Mesodermal cell (in vitro differentiated cells): Measurements from ENCODE around the gene DOCK9.

Source experiments
- H3K27ac ChIP-seq: 2 replicates; pipeline ENCODE4 v1.7.0; 2013; ENCODE audit warnings: mild to moderate bottlenecking, low read depth, low read length, moderate library complexity; ENCODE audit not compliant: severe bottlenecking
- H3K36me3 ChIP-seq: 2 replicates; pipeline ENCODE4 v1.7.1; 2013; ENCODE audit warnings: mild to moderate bottlenecking, low read length, moderate library complexity; ENCODE audit not compliant: control insufficient read depth, insufficient read depth
- H3K4me1 ChIP-seq: one replicate; pipeline ENCODE4 v1.7.1; 2013; ENCODE audit warnings: mild to moderate bottlenecking, low read length; ENCODE audit not compliant: insufficient read depth, control insufficient read depth, poor library complexity, severe bottlenecking
- H3K4me3 ChIP-seq: 2 replicates; pipeline ENCODE4 v1.7.0; 2013; ENCODE audit warnings: low read length, control low read depth, mild to moderate bottlenecking; ENCODE audit not compliant: insufficient read depth, poor library complexity, severe bottlenecking; ENCODE audit errors: extremely low read depth
- H3K9me3 ChIP-seq: 2 replicates; pipeline ENCODE4 v1.7.1; 2013; ENCODE audit warnings: mild to moderate bottlenecking, low read length, moderate library complexity; ENCODE audit not compliant: control insufficient read depth
- WGBS, 2 experiments: methylation state at CpG; one replicate each; pipeline ENCODE4 v1.1.5; 2013; ENCODE audit warnings: missing lambda C conversion rate in 2 of 2; ENCODE audit not compliant: insufficient coverage in 2 of 2; 5-methylcytosine and 5-hydroxymethylcytosine counted together

The DOCK9 gene

DNA sequence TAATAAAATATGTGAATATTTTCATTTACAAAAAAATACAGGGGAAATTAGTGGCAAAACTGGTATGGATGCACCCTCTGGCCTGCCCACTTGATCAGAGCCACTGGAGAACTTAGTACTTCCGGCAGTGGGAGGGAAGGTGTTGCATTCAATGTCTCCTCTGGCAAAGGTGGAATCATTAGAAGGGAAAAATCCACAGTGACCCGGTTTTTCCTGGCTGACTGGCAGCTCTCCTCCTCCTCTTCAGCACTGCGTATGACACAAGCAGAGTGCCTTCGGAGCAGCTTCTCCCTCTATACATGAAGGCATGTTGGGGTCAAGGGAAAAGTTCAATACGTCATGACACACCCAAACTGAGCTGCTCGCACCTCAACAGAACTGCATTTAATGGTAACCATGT lies 123.4 kb downstream of the DOCK9 start:
- H3K4me1 ChIP-seq, result no peaks in the 10 kb centered on the region
- no peaks in the 10 kb centered on the region for H3K9me3 ChIP-seq
- H3K27ac ChIP-seq, result no peak overlapping the region
- 93 to 100% methylated on average over 3 to 4 of the region's 6 CpGs for WGBS, 2 experiments
- H3K4me3 ChIP-seq, result no peak overlapping the region
- peaks cover 84% of the 10 kb centered on the region for H3K36me3 ChIP-seq

- Histone ChIP-seq H3K9me3 (no peaks in the 10 kb centered on the region), H3K4me1 (no peaks in the 10 kb centered on the region), H3K36me3 (peaks cover 81% of the 10 kb centered on the region), H3K27ac (no peak overlapping the region), H3K4me3 (no peak overlapping the region)
- 85 to 88% methylated on average over 5 to 6 of the region's 6 CpGs for WGBS, 2 experiments
Measured at GRCh38 chr13:98853771-98854221, 124.1 kb downstream of the DOCK9 start.

- Histone ChIP-seq H3K4me1 (no peaks in the 10 kb centered on the region), H3K36me3 (peaks cover 77% of the 10 kb centered on the region), H3K27ac (no peak overlapping the region), H3K9me3 (no peaks in the 10 kb centered on the region), H3K4me3 (no peak overlapping the region)
- 97 to 100% methylated on average over 3 to 4 of the region's 6 CpGs for WGBS, 2 experiments
Measured at GRCh38 chr13:98851276-98851675, 126.6 kb downstream of the DOCK9 start.

GRCh38 chr13:98848746-98849145 lies 129.1 kb downstream of the DOCK9 start:
- Histone ChIP-seq H3K4me3 (no peak overlapping the region), H3K9me3 (no peaks in the 10 kb centered on the region), H3K4me1 (peaks cover 4% of the 10 kb centered on the region), H3K36me3 (peaks cover 73% of the 10 kb centered on the region), H3K27ac (no peak overlapping the region)
- WGBS, 2 experiments, result 91 to 100% methylated on average over 5 to 6 of the region's 7 CpGs

DNA sequence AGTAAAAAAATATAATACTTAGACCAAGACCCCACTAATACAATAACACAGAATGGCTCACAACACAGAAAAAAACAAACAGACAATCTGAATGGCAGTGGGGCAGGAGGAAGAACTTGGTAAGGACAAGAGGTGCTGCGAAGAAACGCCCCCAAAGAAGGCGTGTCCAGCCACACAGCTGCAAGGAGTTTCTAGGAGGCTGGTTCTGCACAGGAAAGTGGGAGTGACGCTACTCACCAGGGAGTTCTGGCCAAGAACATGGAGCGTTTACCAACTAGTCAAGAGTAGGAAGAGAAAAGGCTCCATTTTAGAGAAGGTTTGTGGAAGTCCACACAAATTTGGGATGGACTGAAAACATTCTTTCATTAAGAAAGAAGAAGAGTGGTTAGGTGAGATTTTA lies 130.1 kb downstream of the DOCK9 start:
- H3K36me3 ChIP-seq, result peaks cover 68% of the 10 kb centered on the region
- WGBS, 2 experiments, result 38 to 56% methylated on average over 4 to 5 of the region's 5 CpGs
- no peak overlapping the region for H3K27ac ChIP-seq
- no peak overlapping the region for H3K4me3 ChIP-seq
- no peaks in the 10 kb centered on the region for H3K9me3 ChIP-seq
- peaks cover 9% of the 10 kb centered on the region for H3K4me1 ChIP-seq

- WGBS, 2 experiments, result 88% methylated on average over 1 to 3 of the region's 4 CpGs
- Histone ChIP-seq H3K36me3 (peaks cover 68% of the 10 kb centered on the region), H3K4me3 (no peak overlapping the region), H3K9me3 (no peaks in the 10 kb centered on the region), H3K4me1 (peaks cover 9% of the 10 kb centered on the region), H3K27ac (no peak overlapping the region)
Measured at GRCh38 chr13:98846986-98847385, 130.9 kb downstream of the DOCK9 start.

- WGBS, 2 experiments, result 87 to 90% methylated on average over 5 of the region's 5 CpGs
- no peak overlapping the region for H3K4me3 ChIP-seq
- H3K36me3 ChIP-seq, result peaks cover 68% of the 10 kb centered on the region
- peaks cover 9% of the 10 kb centered on the region for H3K4me1 ChIP-seq
- no peaks in the 10 kb centered on the region for H3K9me3 ChIP-seq
- no peak overlapping the region for H3K27ac ChIP-seq
Measured at GRCh38 chr13:98846521-98846920, 131.3 kb downstream of the DOCK9 start.

DNA sequence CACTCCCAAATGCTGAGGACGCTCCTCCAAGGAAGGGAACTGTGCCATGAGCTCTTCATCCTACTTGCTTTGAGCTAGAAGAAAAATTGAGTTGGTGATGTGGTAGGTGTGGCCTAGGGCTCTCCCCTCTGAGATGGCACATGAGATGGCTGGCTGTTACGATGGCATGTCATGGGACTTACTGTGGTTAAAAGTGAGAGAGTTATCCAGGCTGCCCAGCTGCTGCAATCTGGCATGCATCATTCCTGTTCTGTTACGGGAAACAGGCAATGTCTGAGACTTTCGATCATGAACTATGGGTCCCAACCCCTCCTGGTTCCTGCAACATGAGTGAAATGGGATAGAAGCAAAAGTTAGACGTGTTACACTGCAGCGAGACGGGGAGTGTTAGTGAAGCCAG lies 132.1 kb downstream of the DOCK9 start:
- no peak overlapping the region for H3K4me3 ChIP-seq
- 90 to 98% methylated on average over 6 to 7 of the region's 7 CpGs for WGBS, 2 experiments
- H3K4me1 ChIP-seq, result peaks cover 9% of the 10 kb centered on the region
- H3K9me3 ChIP-seq, result no peaks in the 10 kb centered on the region
- no peak overlapping the region for H3K27ac ChIP-seq
- peaks cover 63% of the 10 kb centered on the region for H3K36me3 ChIP-seq

DNA sequence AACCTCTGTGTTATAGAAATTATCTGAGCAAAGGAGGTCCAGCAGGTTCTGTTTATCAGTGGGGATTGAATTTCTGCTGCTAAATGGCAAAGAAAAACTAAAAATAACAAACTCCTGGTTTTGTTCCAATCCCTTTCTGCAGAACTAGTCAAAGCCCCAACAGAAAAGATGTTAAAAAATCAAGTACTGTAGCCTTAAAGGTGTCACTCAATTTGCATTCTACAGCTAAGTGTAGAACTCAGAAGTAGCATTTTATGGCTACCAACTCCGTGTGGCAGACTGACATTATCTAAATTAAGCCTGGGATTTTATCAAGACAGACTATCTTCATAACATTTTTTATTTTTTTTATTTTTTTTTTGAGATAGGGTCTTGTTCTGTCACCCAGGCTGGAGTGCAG lies 133.8 kb downstream of the DOCK9 start:
- no peaks in the 10 kb centered on the region for H3K9me3 ChIP-seq
- no peak overlapping the region for H3K4me3 ChIP-seq
- no peak overlapping the region for H3K27ac ChIP-seq
- peaks cover 9% of the 10 kb centered on the region for H3K4me1 ChIP-seq
- peaks cover 53% of the 10 kb centered on the region for H3K36me3 ChIP-seq
- WGBS, 2 experiments, result no CpG with 5 or more reads among the region's 1 CpG

GRCh38 chr13:98843482-98843877 lies 134.4 kb downstream of the DOCK9 start:
- Histone ChIP-seq H3K27ac (peak overlapping the region; percentile 17), H3K4me3 (no peak overlapping the region), H3K4me1 (peaks cover 9% of the 10 kb centered on the region), H3K36me3 (peaks cover 48% of the 10 kb centered on the region), H3K9me3 (no peaks in the 10 kb centered on the region)
- WGBS, 2 experiments, result 27 to 49% methylated on average over 2 to 3 of the region's 3 CpGs

DNA sequence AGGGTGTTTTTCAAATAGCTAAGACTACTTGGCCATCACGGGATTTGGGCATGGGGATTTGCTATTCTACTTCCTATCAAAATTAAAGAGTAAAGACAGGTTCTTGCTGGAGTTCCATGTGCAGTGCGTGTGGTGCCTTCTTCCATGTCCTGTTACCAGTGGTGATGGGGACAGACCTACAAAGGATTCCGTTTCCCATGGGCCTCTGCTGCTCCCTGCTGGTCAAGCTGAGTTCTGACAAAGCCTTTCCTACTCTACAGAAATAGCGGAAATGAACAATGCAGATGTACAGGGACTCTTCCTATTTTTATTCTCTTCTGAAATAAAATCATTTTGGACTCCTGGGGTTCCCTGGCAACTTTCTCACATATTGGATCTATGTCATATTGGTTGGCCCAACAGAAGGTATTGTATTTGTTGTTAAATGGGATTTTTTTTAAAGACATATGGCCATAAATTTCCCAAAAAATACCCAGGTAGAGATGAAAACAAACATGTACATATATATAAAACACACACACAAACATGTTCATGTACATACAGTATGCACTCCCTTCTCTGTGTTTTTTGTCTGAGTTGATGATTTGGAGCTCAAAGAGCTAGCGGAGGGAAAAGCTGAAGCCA lies 134.9 kb downstream of the DOCK9 start:
- Histone ChIP-seq H3K36me3 (peaks cover 43% of the 10 kb centered on the region), H3K4me3 (no peak overlapping the region), H3K27ac (peak overlapping the region; percentile 17), H3K4me1 (peaks cover 9% of the 10 kb centered on the region), H3K9me3 (no peaks in the 10 kb centered on the region)
- 17 to 30% methylated on average over 2 of the region's 5 CpGs for WGBS, 2 experiments
